Uterus (tissue), 4 donors: ENCODE results near the gene RNF167. TPM values are rescaled to one million over a fixed set of nuclear protein-coding genes. Genes with fewer than 3 reads are reported as not detected.
"Not testable (repeated sequence)": the region's sequence is repeated elsewhere in the genome, so short reads cannot be mapped to it uniquely, and the experiment has no call there.

Source experiments
- DNase-seq, 2 donors: peaks; one replicate each; pipeline ENCODE4 v3.0.0-alpha.2; 2019 to 2020
- H3K27ac ChIP-seq, 2 donors: fragments of 200-600 bp; sonication (generic); 1 replicate in 1 of 2; 2 replicates in 1 of 2; pipeline ENCODE4 v1.5.1; 2016 to 2018
- H3K27me3 ChIP-seq, 2 donors: fragments of 200-600 bp; sonication (generic); one replicate each; pipeline ENCODE4 v1.5.1; 2018 to 2019; ENCODE audit warnings: control low read depth in 1 of 2
- H3K36me3 ChIP-seq, 2 donors: fragments of 200-600 bp; sonication (generic); one replicate each; pipeline ENCODE4 v1.5.1; 2019; ENCODE audit warnings: control low read depth in 1 of 2
- H3K4me1 ChIP-seq, 2 donors: fragments of 200-600 bp; sonication (generic); one replicate each; pipeline ENCODE4 v1.5.1; 2018 to 2019; ENCODE audit warnings: control low read depth in 1 of 2
- H3K4me3 ChIP-seq, 2 donors: fragments of 200-600 bp; sonication (generic); 1 replicate in 1 of 2; 2 replicates in 1 of 2; pipeline ENCODE4 v1.5.1; 2018 to 2019; ENCODE audit warnings: mild to moderate bottlenecking in 1 of 2
- H3K9me3 ChIP-seq, 2 donors: fragments of 200-600 bp; sonication (generic); one replicate each; pipeline ENCODE4 v1.5.1; 2019; ENCODE audit warnings: control low read depth in 1 of 2
- POLR2A ChIP-seq, 2 donors: fragments of 450-650 bp; IDR thresholded peaks; one replicate each; pipeline ENCODE4 v1.6.1; 2016; ENCODE audit warnings: antibody characterized with exemption in 2 of 2, mild to moderate bottlenecking in 1 of 2, moderate library complexity in 1 of 2
- intact Hi-C: fragments of 100-400 bp; cut with DNase I; formaldehyde crosslinking; loops from one replicate; pipeline ENCODE4 v1.15.1; 2023; ENCODE audit warnings: low total_unique reads
- total RNA-seq, 4 donors: library from RNA; depleted of rRNA in 3 of 4; stranded (reverse); fragments of >200 nt in 3 of 4; gene quantifications; one replicate each; pipeline versions ENCODE4 v1.1.0 to v1.2.4, GENCODE V29; 2014 to 2023
- TF ChIP-seq, protein P1 (sequence below), 4 experiments: fragments of 200-600 bp in 2 of 4; fragments of 450-650 bp in 2 of 4; sonication (generic) in 2 of 4; IDR thresholded peaks; one replicate each; pipeline ENCODE4 v1.5.1; 2016 to 2019; ENCODE audit warnings: antibody characterized with exemption in 4 of 4, mild to moderate bottlenecking in 2 of 4, moderate library complexity in 1 of 4
- donor health status: DM: yes; HTN: yes; CAD: no.

The RNF167 gene
- total RNA-seq, 4 donors from 2014 or later: 14.8 to 100 (median 53.1) TPM

- no peaks in the 10 kb centered on the region for H3K9me3 ChIP-seq
- H3K27ac ChIP-seq: no peak overlapping the region
- DNase-seq: no peak
- TF ChIP-seq POLR2A (IDR thresholded peaks at IDR 0.05): no peak
- TF ChIP-seq, protein P1, sequence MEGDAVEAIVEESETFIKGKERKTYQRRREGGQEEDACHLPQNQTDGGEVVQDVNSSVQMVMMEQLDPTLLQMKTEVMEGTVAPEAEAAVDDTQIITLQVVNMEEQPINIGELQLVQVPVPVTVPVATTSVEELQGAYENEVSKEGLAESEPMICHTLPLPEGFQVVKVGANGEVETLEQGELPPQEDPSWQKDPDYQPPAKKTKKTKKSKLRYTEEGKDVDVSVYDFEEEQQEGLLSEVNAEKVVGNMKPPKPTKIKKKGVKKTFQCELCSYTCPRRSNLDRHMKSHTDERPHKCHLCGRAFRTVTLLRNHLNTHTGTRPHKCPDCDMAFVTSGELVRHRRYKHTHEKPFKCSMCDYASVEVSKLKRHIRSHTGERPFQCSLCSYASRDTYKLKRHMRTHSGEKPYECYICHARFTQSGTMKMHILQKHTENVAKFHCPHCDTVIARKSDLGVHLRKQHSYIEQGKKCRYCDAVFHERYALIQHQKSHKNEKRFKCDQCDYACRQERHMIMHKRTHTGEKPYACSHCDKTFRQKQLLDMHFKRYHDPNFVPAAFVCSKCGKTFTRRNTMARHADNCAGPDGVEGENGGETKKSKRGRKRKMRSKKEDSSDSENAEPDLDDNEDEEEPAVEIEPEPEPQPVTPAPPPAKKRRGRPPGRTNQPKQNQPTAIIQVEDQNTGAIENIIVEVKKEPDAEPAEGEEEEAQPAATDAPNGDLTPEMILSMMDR (IDR thresholded peaks at IDR 0.05): no peak
- no peaks in the 10 kb centered on the region for H3K4me1 ChIP-seq
- intact Hi-C loops: loop anchor here (10.0 kb wide), 1 partner anchor 145 kb away; no protein-coding TSS in a partner anchor
- no peaks in the 10 kb centered on the region for H3K36me3 ChIP-seq
- no peaks in the 10 kb centered on the region for H3K27me3 ChIP-seq
- H3K4me3 ChIP-seq: no peak overlapping the region
Measured at GRCh38 chr17:4919511-4920047, 20.5 kb upstream of the RNF167 start.

DNA sequence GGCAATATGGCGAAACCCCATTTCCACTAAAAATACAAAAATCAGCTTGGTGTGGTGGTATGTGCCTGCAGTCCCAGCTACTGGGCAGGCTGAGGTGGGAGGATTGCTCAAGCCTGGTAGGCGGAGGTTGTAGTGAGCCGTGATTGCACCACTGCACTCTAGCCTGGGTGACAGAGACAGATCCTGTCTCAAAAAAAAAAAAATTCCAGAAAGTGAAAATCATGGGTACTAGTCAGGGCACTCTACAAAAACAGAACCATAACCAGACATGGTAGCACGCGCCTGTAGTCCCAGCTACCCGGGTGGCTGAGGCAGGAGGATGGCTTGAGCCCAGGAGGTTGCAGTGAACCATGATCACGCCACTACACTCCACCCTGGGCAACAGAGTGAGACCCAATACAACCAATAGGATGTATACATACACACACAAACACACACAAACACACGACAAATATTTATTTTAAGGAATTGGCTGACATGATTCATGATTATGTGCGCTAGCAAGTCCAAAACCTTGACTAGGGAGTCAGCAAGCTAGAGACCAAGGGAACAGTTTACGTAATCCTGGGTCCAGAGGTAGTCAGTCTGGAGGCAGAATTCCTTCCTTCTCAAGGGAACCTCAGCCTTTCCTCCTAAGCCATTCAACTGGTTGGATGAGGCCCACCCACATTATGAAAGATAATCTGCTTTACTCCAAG is 19.6 kb upstream of the RNF167 start:
- H3K4me3 ChIP-seq: no peak overlapping the region
- H3K9me3 ChIP-seq: no peaks in the 10 kb centered on the region
- H3K27me3 ChIP-seq: no peaks in the 10 kb centered on the region
- no peaks in the 10 kb centered on the region for H3K4me1 ChIP-seq
- H3K36me3 ChIP-seq: no peaks in the 10 kb centered on the region
- DNase-seq: no peak
- intact Hi-C loops: no loop called here
- TF ChIP-seq, protein P1 (IDR thresholded peaks at IDR 0.05): no peak
- TF ChIP-seq POLR2A (IDR thresholded peaks at IDR 0.05): no peak
- H3K27ac ChIP-seq: no peak overlapping the region

DNA sequence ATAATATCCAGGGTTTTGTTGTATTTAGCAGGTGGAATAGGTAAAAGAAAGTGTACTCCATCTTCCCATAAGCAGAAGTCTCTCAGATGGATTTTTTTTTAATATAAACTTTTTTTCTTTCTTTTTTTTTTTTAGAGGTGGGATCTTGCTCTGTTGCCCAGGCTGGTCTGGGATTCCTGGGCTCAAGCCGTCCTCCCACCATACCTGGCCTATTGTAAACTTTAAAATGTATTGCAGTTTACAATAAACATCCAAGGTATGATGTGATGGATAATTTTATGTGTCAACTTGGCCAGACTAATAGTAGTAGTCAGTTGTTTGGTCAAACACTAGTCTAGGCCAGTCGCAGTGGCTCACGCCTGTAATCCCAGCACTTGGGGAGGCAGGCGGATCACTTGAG is 18.7 kb upstream of the RNF167 start:
- no peaks in the 10 kb centered on the region for H3K4me1 ChIP-seq

GRCh38 chr17:4926577-4927335 is 13.3 kb upstream of the RNF167 start:
- H3K9me3 ChIP-seq, H3K4me3 ChIP-seq, H3K4me1 ChIP-seq, intact Hi-C loops, DNase-seq, H3K27me3 ChIP-seq, H3K36me3 ChIP-seq, H3K27ac ChIP-seq: not testable (repeated sequence)

More for the DNA sequence above, 18.7 kb upstream of the RNF167 start:
- H3K36me3 ChIP-seq: no peaks in the 10 kb centered on the region
- H3K9me3 ChIP-seq: no peaks in the 10 kb centered on the region
- no peak for DNase-seq
- no peaks in the 10 kb centered on the region for H3K27me3 ChIP-seq
- TF ChIP-seq POLR2A (IDR thresholded peaks at IDR 0.05): no peak
- TF ChIP-seq, protein P1 (IDR thresholded peaks at IDR 0.05): no peak
- H3K27ac ChIP-seq: no peak overlapping the region
- intact Hi-C loops: no loop called here
- no peak overlapping the region for H3K4me3 ChIP-seq

- intact Hi-C loops: no loop called here
- DNase-seq: no peak
- H3K4me1 ChIP-seq: no peaks in the 10 kb centered on the region
- no peak overlapping the region for H3K27ac ChIP-seq
- H3K9me3 ChIP-seq: no peaks in the 10 kb centered on the region
- no peaks in the 10 kb centered on the region for H3K27me3 ChIP-seq
- H3K4me3 ChIP-seq: no peak overlapping the region
- no peaks in the 10 kb centered on the region for H3K36me3 ChIP-seq
- TF ChIP-seq, protein P1 (IDR thresholded peaks at IDR 0.05): no peak
- no peak for TF ChIP-seq POLR2A (IDR thresholded peaks at IDR 0.05)
Measured at GRCh38 chr17:4928881-4929280, 11.2 kb upstream of the RNF167 start.
